ENCODE results near the gene FBXL20.

FBXL20 gene

DNA sequence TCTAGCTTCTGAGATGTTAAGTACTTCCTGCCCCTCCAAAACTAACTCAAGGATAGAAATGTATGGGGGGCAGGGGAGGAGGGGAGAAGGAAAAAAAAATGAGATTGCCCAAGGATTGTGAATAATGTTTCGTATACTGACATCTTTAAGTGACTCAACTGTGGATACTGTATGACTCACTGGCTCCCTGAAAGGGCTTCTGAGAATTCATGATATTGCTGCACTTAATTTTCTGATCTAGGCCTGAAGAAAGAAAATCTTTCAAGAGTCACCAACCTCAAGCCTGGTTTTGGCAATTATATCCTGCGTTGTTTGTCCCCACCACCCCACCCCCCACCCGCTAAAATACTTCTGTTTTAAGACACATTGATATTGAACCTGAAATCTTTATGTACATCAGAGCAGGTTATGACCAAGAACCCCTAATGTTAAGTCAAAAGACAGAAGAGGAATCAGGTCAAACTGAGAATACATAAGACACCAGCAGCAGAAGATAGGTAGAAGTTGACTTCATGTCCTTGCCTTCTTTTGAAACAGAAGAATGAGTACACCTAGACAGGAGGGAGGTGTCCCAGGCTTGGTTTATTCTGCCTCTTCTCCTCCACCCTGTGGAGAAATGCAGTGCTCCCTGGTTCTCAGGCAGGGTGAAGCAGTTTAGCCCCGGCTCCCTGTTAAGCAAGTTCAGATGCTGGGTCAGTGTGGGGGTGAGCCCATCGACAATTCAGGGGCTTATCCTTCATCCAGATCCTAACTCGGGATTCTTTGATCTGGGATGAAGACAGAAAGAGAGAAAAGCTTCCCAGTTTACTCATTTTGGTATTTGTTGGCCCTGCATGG is 3.3 kb upstream of the FBXL20 start:
- DNase-seq (ENCODE audit: low spot score) = peak; percentile 86
- no peak for TF ChIP-seq CTCF (conservative IDR thresholded peaks at IDR 0.05; ENCODE audit: low read depth)
- H3K27ac ChIP-seq = peak overlapping the region; percentile 77
- ChIA-PET POLR2A (ENCODE audit: low non-redundant PET) (interaction anchor here (0.6 kb wide), 1 partner anchor 49 kb away, joined by 3 read pairs; no protein-coding TSS in a partner anchor), CTCF (interaction anchor here (0.7 kb wide), 2 partner anchors 52 to 160 kb away, joined by 5 read pairs; no protein-coding TSS in a partner anchor)

DNA sequence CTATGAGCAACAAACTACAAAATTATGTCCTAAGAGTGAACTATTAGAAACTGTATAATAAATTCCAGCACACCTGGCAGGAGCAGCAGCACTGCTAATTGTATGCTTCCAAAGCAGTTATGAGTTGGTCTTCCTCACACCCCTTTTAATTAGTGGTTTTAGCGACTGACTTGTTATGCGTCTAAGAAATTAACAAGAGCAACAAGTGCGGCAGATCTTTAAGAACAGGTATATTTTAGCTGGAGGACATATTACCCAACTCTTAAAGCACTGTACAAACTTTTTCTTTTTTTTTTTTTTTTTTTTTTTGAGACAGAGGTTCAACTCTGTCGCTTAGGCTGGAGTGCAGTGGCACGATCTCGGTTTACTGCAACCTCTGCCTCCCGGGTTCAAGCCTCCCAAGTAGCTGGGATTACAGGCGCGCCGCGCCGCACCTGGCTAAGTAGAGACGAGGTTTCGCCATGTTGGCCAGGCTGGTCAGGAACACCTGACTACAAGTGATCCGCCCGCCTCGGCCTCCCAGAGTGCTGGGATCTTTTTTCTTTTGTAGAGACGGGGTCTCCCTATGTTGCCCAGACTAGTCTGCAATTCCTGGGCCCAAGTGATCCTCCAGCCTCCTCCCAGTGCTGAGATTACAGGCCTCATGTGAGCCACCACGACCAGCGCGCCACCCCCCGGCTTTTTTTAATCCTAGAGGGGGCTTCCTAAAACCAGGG is 1.6 kb upstream of the FBXL20 start:
- POLR2A ChIA-PET (ENCODE audit: low non-redundant PET) = no interaction called here
- no peak for TF ChIP-seq CTCF (conservative IDR thresholded peaks at IDR 0.05; ENCODE audit: low read depth)
- CTCF ChIA-PET = no interaction called here
- H3K27ac ChIP-seq = peak overlapping the region; percentile 26; the same call in 1 of the 2 replicates
- no peak for DNase-seq (ENCODE audit: low spot score)

GRCh38 chr17:39402244-39402889 is 941 bp upstream of the FBXL20 start:
- no peak for TF ChIP-seq CTCF (conservative IDR thresholded peaks at IDR 0.05; ENCODE audit: low read depth)
- CTCF ChIA-PET = no interaction called here
- peak; percentile 95 for DNase-seq (ENCODE audit: low spot score)
- POLR2A ChIA-PET (ENCODE audit: low non-redundant PET) = no interaction called here
- H3K27ac ChIP-seq = peak overlapping the region; percentile 91

GRCh38 chr17:39400547-39401411 is 647 bp downstream of the FBXL20 start:
- TF ChIP-seq CTCF (conservative IDR thresholded peaks at IDR 0.05; ENCODE audit: low read depth) = no peak
- peak overlapping the region; percentile 91 for H3K27ac ChIP-seq
- ChIA-PET POLR2A (ENCODE audit: low non-redundant PET) (interaction anchor here (0.6 to 0.9 kb wide), 2 partner anchors 154 to 201 kb away, joined by 3 to 7 read pairs; partner anchors contain the start of gene RPL19), CTCF (no interaction called here)
- peak; percentile 22 for DNase-seq (ENCODE audit: low spot score)

GRCh38 chr17:39399791-39400190 is 1.6 kb downstream of the FBXL20 start:
- DNase-seq (ENCODE audit: low spot score) = no peak
- TF ChIP-seq CTCF (conservative IDR thresholded peaks at IDR 0.05; ENCODE audit: low read depth) = no peak
- POLR2A ChIA-PET (ENCODE audit: low non-redundant PET) = no interaction called here
- CTCF ChIA-PET = interaction anchor here (1.0 kb wide), 1 partner anchor 11 kb away, joined by 3 read pairs; no protein-coding TSS in a partner anchor
- no peak overlapping the region for H3K27ac ChIP-seq
